AG04450 (cell line): ENCODE results near the gene MYH11. TPM values are rescaled to one million over a fixed set of nuclear protein-coding genes. Genes with fewer than 3 reads are reported as not detected.
"Not testable (repeated sequence)": the region's sequence is repeated elsewhere in the genome, so short reads cannot be mapped to it uniquely, and the experiment has no call there.

Source experiments
- CTCF ChIA-PET: fragments of 300-600, 350-600 bp; formaldehyde crosslinking; extraction: SDS; loops from one replicate; lab custom pipeline; 2022; ENCODE audit warnings: antibody characterized with exemption, inconsistent platforms; lab: Charles Lee
- POLR2A ChIA-PET: fragments of 350-600 bp; formaldehyde crosslinking; extraction: SDS; loops from one replicate; lab custom pipeline; 2021; ENCODE audit warnings: antibody characterized with exemption, inconsistent platforms; lab: Yijun Ruan, JAX
- DNase-seq: peaks from one replicate; pipeline ENCODE4 v3.0.0-alpha.2; 2011; ENCODE audit warnings: low read depth, low spot score
- H3K27ac ChIP-seq: one replicate; pipeline ENCODE4 v1.5.1; 2012; ENCODE audit warnings: low read depth, low read length, control low read depth
- H3K27me3 ChIP-seq: one replicate; pipeline ENCODE4 v1.6.0; 2012; ENCODE audit warnings: low read length; ENCODE audit not compliant: control insufficient read depth, insufficient read depth
- H3K4me3 ChIP-seq: 2 replicates; pipeline ENCODE4 v1.5.1; 2011; ENCODE audit warnings: mild to moderate bottlenecking, low read depth, low read length, control low read depth
- H3K9me3 ChIP-seq: 2 replicates; pipeline ENCODE4 v1.5.1; 2012; ENCODE audit warnings: low read length; ENCODE audit not compliant: control insufficient read depth, insufficient read depth
- CTCF ChIP-seq: IDR thresholded peaks from 2 replicates; pipeline ENCODE4 v1.5.1; 2011; ENCODE audit warnings: low read depth, low read length, control low read depth, inconsistent platforms
- polyA plus RNA-seq: library from polyadenylated mRNA; depleted of rRNA; stranded (reverse); fragments of >200 nt; gene quantifications from 2 replicates; pipeline ENCODE4 v1.2.3, GENCODE V29; 2011

Gene MYH11
- polyA plus RNA-seq, 1 experiment, result 0.20 TPM

GRCh38 chr16:15854906-15855703 is 1.7 kb downstream of the MYH11 start:
- TF ChIP-seq CTCF, result no peak
- POLR2A ChIA-PET, result no interaction called here
- CTCF ChIA-PET, result interaction anchor here (1.1 to 1.7 kb wide), 2 partner anchors 19 kb away, joined by 3 to 7 read pairs; no protein-coding TSS in a partner anchor
- Histone ChIP-seq H3K4me3 (no peak overlapping the region), H3K9me3 (no peaks in the 10 kb centered on the region), H3K27ac (no peak overlapping the region), H3K27me3 (peaks cover 45% of the 10 kb centered on the region)
- DNase-seq, result no peak

- Histone ChIP-seq H3K27ac (no peak overlapping the region), H3K9me3 (no peaks in the 10 kb centered on the region), H3K4me3 (no peak overlapping the region), H3K27me3 (peaks cover 48% of the 10 kb centered on the region)
- DNase-seq, result no peak
- CTCF ChIA-PET, result interaction anchor here (1.7 kb wide), 1 partner anchor 20 kb away, joined by 7 read pairs; no protein-coding TSS in a partner anchor
- POLR2A ChIA-PET, result no interaction called here
- no peak for TF ChIP-seq CTCF
Measured at GRCh38 chr16:15854061-15854460, 2.8 kb downstream of the MYH11 start.

- DNase-seq, result no peak
- ChIA-PET POLR2A (interaction anchor here (0.6 kb wide), 1 partner anchor 291 kb away, joined by 10 read pairs; no protein-coding TSS in a partner anchor), CTCF (interaction anchor here (1.7 kb wide), 1 partner anchor 21 kb away, joined by 7 read pairs; no protein-coding TSS in a partner anchor)
- Histone ChIP-seq H3K9me3 (no peaks in the 10 kb centered on the region), H3K4me3 (no peak overlapping the region), H3K27ac (no peak overlapping the region), H3K27me3 (peaks cover 48% of the 10 kb centered on the region)
- TF ChIP-seq CTCF, result no peak
Measured at GRCh38 chr16:15853021-15853420, 3.8 kb downstream of the MYH11 start.

- H3K9me3 ChIP-seq, POLR2A ChIA-PET, H3K4me3 ChIP-seq, CTCF ChIA-PET, DNase-seq, H3K27ac ChIP-seq: not testable (repeated sequence)
- H3K27me3 ChIP-seq, result peaks cover 29% of the 10 kb centered on the region
Measured at GRCh38 chr16:15850555-15850954, 6.3 kb downstream of the MYH11 start.

- ChIA-PET POLR2A (interaction anchor here (0.5 kb wide), 1 partner anchor 21 kb away, joined by 7 read pairs; no protein-coding TSS in a partner anchor), CTCF (interaction anchor here (0.6 kb wide), 1 partner anchor 93 kb away, joined by 3 read pairs; no protein-coding TSS in a partner anchor)
- no peak for TF ChIP-seq CTCF
- H3K9me3 ChIP-seq, result no peaks in the 10 kb centered on the region
- no peak overlapping the region for H3K4me3 ChIP-seq
- DNase-seq, result no peak
- no peak overlapping the region for H3K27ac ChIP-seq
- peaks cover 17% of the 10 kb centered on the region for H3K27me3 ChIP-seq
Measured at GRCh38 chr16:15849209-15849981, 7.4 kb downstream of the MYH11 start.
